GM12878 (cell line): ENCODE measurements around the gene SLC4A3. TPM values are rescaled to one million over a fixed set of nuclear protein-coding genes. Genes with fewer than 3 reads are reported as not detected.

Experiments
- ATAC-seq: fragments of 200-7000 bp; cut with Tn5 transposase; 3 replicates; pipeline ENCODE4 v1.9.1; 2020; ENCODE audit warnings: mild to moderate bottlenecking, moderate library complexity
- BruUV-seq: library from RNA; stranded (reverse); fragments of 400-500 nt; replicated peaks from 2 replicates; lab custom pipeline; 2021; lab: Mats Ljungman, UMichigan
- CTCF ChIA-PET: fragments of 300-600 bp; sonication (Branson Sonifier 250); formaldehyde crosslinking; extraction: SDS; loops from one replicate; lab custom pipeline; 2021; ENCODE audit warnings: inconsistent platforms; lab: Yijun Ruan, JAX
- POLR2A ChIA-PET: fragments of 350-600 bp; formaldehyde crosslinking; extraction: SDS; loops from one replicate; lab custom pipeline; 2021; ENCODE audit warnings: inconsistent platforms; lab: Charles Lee
- RAD21 ChIA-PET: fragments of 300-600 bp; sonication (Branson Sonifier 250); formaldehyde crosslinking; loops from one replicate; lab custom pipeline; 2023; ENCODE audit warnings: antibody characterized with exemption; ENCODE audit not compliant: unreplicated experiment; lab: Charles Lee
- SMC1A ChIA-PET: fragments of 300-600 bp; sonication (Branson Sonifier 250); formaldehyde crosslinking; loops from one replicate; lab custom pipeline; 2023; ENCODE audit not compliant: unreplicated experiment, uncharacterized antibody; lab: Charles Lee
- DNase-seq: peaks from one replicate; pipeline ENCODE4 v3.0.0-alpha.2; 2011; ENCODE audit warnings: low read depth, low spot score
- FAIRE-seq: peaks from 3 replicates; lab custom pipeline; 2011; peaks lifted over from hg19 to GRCh38; lab: Jason Lieb, UNC
- H2AFZ ChIP-seq: 2 replicates; pipeline ENCODE4 v1.6.0; 2011; ENCODE audit warnings: low read depth, low read length, control low read depth; ENCODE audit not compliant: control insufficient read depth
- H3K27ac ChIP-seq: 2 replicates; pipeline ENCODE4 v1.5.1; 2011; ENCODE audit warnings: control low read depth; ENCODE audit not compliant: control insufficient read depth, insufficient read depth
- H3K27me3 ChIP-seq, 2 experiments: replicated peaks in 1 of 2; 2 replicates each; pipeline versions ENCODE4 v1.6.0 to v1.6.1; 2011; ENCODE audit warnings: low read length in 1 of 2; ENCODE audit not compliant: control insufficient read depth in 2 of 2, insufficient read depth in 2 of 2
- H3K36me3 ChIP-seq, 2 experiments: 2 replicates each; pipeline ENCODE4 v1.5.1; 2011; ENCODE audit warnings: low read length in 1 of 2; ENCODE audit not compliant: control insufficient read depth in 2 of 2, insufficient read depth in 2 of 2
- H3K4me1 ChIP-seq: 2 replicates; pipeline ENCODE4 v1.6.1; 2011; ENCODE audit warnings: mild to moderate bottlenecking, low read length, moderate library complexity, mixed read lengths; ENCODE audit not compliant: control insufficient read depth, insufficient read depth
- H3K4me2 ChIP-seq: 2 replicates; pipeline ENCODE4 v1.6.0; 2011; ENCODE audit warnings: control low read depth; ENCODE audit not compliant: control insufficient read depth, insufficient read depth
- H3K4me3 ChIP-seq: fragments of 200-600 bp; sonication (generic); 2 replicates; pipeline ENCODE4 v1.5.1; 2016
- H3K79me2 ChIP-seq: 2 replicates; pipeline ENCODE4 v1.6.0; 2011; ENCODE audit warnings: low read length; ENCODE audit not compliant: control insufficient read depth, insufficient read depth
- H3K9ac ChIP-seq: 2 replicates; pipeline ENCODE4 v1.8.0; 2011; ENCODE audit warnings: low read length, control low read depth, mixed read lengths; ENCODE audit not compliant: control insufficient read depth, insufficient read depth
- H3K9me3 ChIP-seq: replicated peaks from 3 replicates; pipeline ENCODE4 v1.5.1; 2011; ENCODE audit warnings: mild to moderate bottlenecking, low read length; ENCODE audit not compliant: control insufficient read depth, insufficient read depth
- H4K20me1 ChIP-seq: 2 replicates; pipeline ENCODE4 v1.6.0; 2011; ENCODE audit not compliant: control insufficient read depth, insufficient read depth
- GABPA ChIP-seq: IDR thresholded peaks from 2 replicates; pipeline ENCODE4 v1.6.1; 2014; ENCODE audit warnings: antibody characterized with exemption, low read depth, mild to moderate bottlenecking, inconsistent platforms
- HDAC6 ChIP-seq: fragments of 200-600 bp; sonication (generic); IDR thresholded peaks from one replicate; pipeline ENCODE4 v1.8.0; 2017; ENCODE audit warnings: antibody characterized with exemption; ENCODE audit not compliant: unreplicated experiment
- IRF4 ChIP-seq: IDR thresholded peaks from 2 replicates; pipeline ENCODE4 v1.6.1; 2011; ENCODE audit warnings: low read depth, low read length
- RAD21 ChIP-seq: IDR thresholded peaks from 2 replicates; pipeline ENCODE4 v1.6.1; 2011; ENCODE audit warnings: mild to moderate bottlenecking, low read depth, low read length, moderate library complexity; ENCODE audit not compliant: insufficient read depth
- SMC3 ChIP-seq: IDR thresholded peaks from 2 replicates; pipeline ENCODE4 v1.6.1; 2011; ENCODE audit warnings: low read length, improper control_type of control experiment, borderline replicate concordance
- WGBS: methylation state at CpG from one replicate; pipeline ENCODE4 v1.1.6; 2016; ENCODE audit warnings: low lambda C conversion rate; ENCODE audit not compliant: insufficient replicate concordance, insufficient coverage; ENCODE audit errors: missing lambda C conversion rate; 5-methylcytosine and 5-hydroxymethylcytosine counted together
- in situ Hi-C: fragments of 300-500 bp; cut with MboI; formaldehyde crosslinking; loops from 9 replicates; pipeline ENCODE4 v1.14.3; 2018; ENCODE audit warnings: mixed read lengths
- intact Hi-C: fragments of 100-400 bp; cut with micrococcal nuclease; formaldehyde crosslinking; loops from one replicate; pipeline ENCODE4 v1.14.2; 2022; ENCODE audit not compliant: unreplicated experiment
- polyA plus RNA-seq, 11 experiments: library from polyadenylated mRNA; depleted of rRNA in 4 of 11; unstranded in 6 of 11; stranded (reverse) in 5 of 11; fragments of >200 nt; fragmentation: Nextera tagmentation in 4 of 11; fragmentation: Illumina TruSeq in 1 of 11; extraction: Ambion mirVana in 4 of 11; extraction: Trizol in 1 of 11; gene quantifications; 1 replicate in 1 of 11; 2 replicates in 10 of 11; pipeline versions ENCODE4 v1.2.1 to v1.2.3, GENCODE V29; 2011 to 2016; ENCODE audit warnings: inconsistent platforms in 2 of 11, missing spikeins in 2 of 11, low read depth in 1 of 11
- total RNA-seq, 4 experiments: library from RNA; depleted of rRNA in 3 of 4; stranded (reverse); fragments of >200 nt in 3 of 4; fragmentation: Illumina TruSeq in 1 of 4; extraction: Trizol in 1 of 4; gene quantifications; 2 replicates each; pipeline versions ENCODE4 v1.2.1 to v1.2.3, GENCODE V29; 2013 to 2021
- TF ChIP-seq, protein P1 (sequence below), 3 experiments: IDR thresholded peaks in 2 of 3; conservative IDR thresholded peaks in 1 of 3; 2 replicates each; pipeline ENCODE4 v1.5.1; 2011; ENCODE audit warnings: low read depth in 3 of 3, low read length in 3 of 3, mild to moderate bottlenecking in 3 of 3, control low read depth in 2 of 3, moderate library complexity in 2 of 3, inconsistent platforms in 1 of 3, mixed read lengths in 1 of 3; ENCODE audit not compliant: control insufficient read depth in 2 of 3, insufficient read depth in 1 of 3; ENCODE audit errors: extremely low read depth in 1 of 3

Gene SLC4A3
- total and polyA plus RNA-seq, 10 of the 15 experiments (the other 5 are each of a cell fraction or from before 2014, with no cell fraction given), result 0.05 to 0.08 TPM; not detected in 8

GRCh38 chr2:219689676-219690628 lies 62.5 kb downstream of the SLC4A3 start:
- peak; percentile 62 for ATAC-seq
- TF ChIP-seq RAD21, result peak; percentile 69
- TF ChIP-seq HDAC6, result no peak
- TF ChIP-seq IRF4, result no peak
- TF ChIP-seq, protein P1, sequence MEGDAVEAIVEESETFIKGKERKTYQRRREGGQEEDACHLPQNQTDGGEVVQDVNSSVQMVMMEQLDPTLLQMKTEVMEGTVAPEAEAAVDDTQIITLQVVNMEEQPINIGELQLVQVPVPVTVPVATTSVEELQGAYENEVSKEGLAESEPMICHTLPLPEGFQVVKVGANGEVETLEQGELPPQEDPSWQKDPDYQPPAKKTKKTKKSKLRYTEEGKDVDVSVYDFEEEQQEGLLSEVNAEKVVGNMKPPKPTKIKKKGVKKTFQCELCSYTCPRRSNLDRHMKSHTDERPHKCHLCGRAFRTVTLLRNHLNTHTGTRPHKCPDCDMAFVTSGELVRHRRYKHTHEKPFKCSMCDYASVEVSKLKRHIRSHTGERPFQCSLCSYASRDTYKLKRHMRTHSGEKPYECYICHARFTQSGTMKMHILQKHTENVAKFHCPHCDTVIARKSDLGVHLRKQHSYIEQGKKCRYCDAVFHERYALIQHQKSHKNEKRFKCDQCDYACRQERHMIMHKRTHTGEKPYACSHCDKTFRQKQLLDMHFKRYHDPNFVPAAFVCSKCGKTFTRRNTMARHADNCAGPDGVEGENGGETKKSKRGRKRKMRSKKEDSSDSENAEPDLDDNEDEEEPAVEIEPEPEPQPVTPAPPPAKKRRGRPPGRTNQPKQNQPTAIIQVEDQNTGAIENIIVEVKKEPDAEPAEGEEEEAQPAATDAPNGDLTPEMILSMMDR (IDR thresholded peaks at IDR 0.05 in 2 of 3, conservative IDR thresholded peaks at IDR 0.05 in 1 of 3; ENCODE audit: control insufficient read depth in 2 of 3, extremely low read depth in 1 of 3, insufficient read depth in 1 of 3, low read depth in 3 of 3, low read length in 3 of 3), result peak; percentile 63 to 77 (median 66)
- no peak for TF ChIP-seq GABPA
- TF ChIP-seq SMC3, result peak; percentile 35; the same call in 1 of the 2 replicates
- H3K9ac ChIP-seq, result no peak overlapping the region
- WGBS, result 27% methylated on average over 17 of the region's 17 CpGs
- peak; percentile 52 for FAIRE-seq
- H3K9me3 ChIP-seq, result no peaks in the 10 kb centered on the region; the same call in 2 of the 3 replicates
- peak; percentile 23 for DNase-seq
- ChIA-PET CTCF (interaction anchor here (0.6 to 5.5 kb wide), 21 partner anchors 10 to 1756 kb away, joined by 3 to 63 read pairs (median 5); partner anchors contain the start of genes CHPF, GMPPA and STK11IP), RAD21 (interaction anchor here (1.0 to 2.9 kb wide), 8 partner anchors 9 to 191 kb away, joined by 3 to 20 read pairs (median 4); partner anchors contain the start of genes CHPF, GMPPA and TMEM198), POLR2A (interaction anchor here (0.9 to 1.1 kb wide), 2 partner anchors 10 to 147 kb away, joined by 3 read pairs; partner anchors contain the start of gene CHPF), SMC1A (interaction anchor here (0.7 to 2.9 kb wide), 10 partner anchors 9 to 161 kb away, joined by 3 to 12 read pairs (median 4); partner anchors contain the start of genes CHPF, STK11IP and TMEM198)
- intact Hi-C loops (loop anchor here (1.0 to 5.0 kb wide), 3 partner anchors 48 to 288 kb away; no protein-coding TSS in a partner anchor), in situ Hi-C loops (loop anchor here (5.0 kb wide), 1 partner anchor 148 kb away; the partner anchor contains the start of genes CHPF and TMEM198)
- no peaks in the 10 kb centered on the region for H3K36me3 ChIP-seq
- H3K27me3 ChIP-seq, result peaks cover 0 to 2% of the 10 kb centered on the region in 2 experiments; a peak in 1 of 4 replicates
- H3K27ac ChIP-seq, result no peak overlapping the region
- BruUV-seq, result no TSS peak
- H2AFZ ChIP-seq, result no peak overlapping the region
- no peak overlapping the region for H3K4me3 ChIP-seq
- no peaks in the 10 kb centered on the region for H3K79me2 ChIP-seq
- peaks cover under 1% of the 10 kb centered on the region; the same call in 1 of the 2 replicates for H3K4me1 ChIP-seq
- H3K4me2 ChIP-seq, result no peak overlapping the region
- no peaks in the 10 kb centered on the region for H4K20me1 ChIP-seq
